H9 (cell line): ENCODE measurements around the gene RAB30. TPM values are rescaled to one million over a fixed set of nuclear protein-coding genes. Genes with fewer than 3 reads are reported as not detected.

ENCODE experiments used
- DNase-seq: peaks from one replicate; pipeline ENCODE4 v3.0.0-alpha.2; 2017
- H2AFZ ChIP-seq: one replicate; pipeline ENCODE4 v1.6.1; 2013; ENCODE audit warnings: mild to moderate bottlenecking, low read length, control low read depth, moderate library complexity
- H2AK5ac ChIP-seq: 2 replicates; pipeline ENCODE4 v1.6.1; 2013; ENCODE audit warnings: low read length, control low read depth, mixed read lengths; ENCODE audit not compliant: insufficient read length
- H2BK120ac ChIP-seq: one replicate; pipeline ENCODE4 v1.6.1; 2013; ENCODE audit warnings: low read depth, mild to moderate bottlenecking, low read length, control low read depth, inconsistent platforms; ENCODE audit not compliant: poor library complexity, severe bottlenecking
- H2BK12ac ChIP-seq: 2 replicates; pipeline ENCODE4 v1.6.1; 2013; ENCODE audit warnings: low read length, control low read depth, mixed read lengths, low read depth; ENCODE audit not compliant: insufficient read length
- H2BK15ac ChIP-seq: 2 replicates; pipeline ENCODE4 v1.6.1; 2013; ENCODE audit warnings: low read depth, low read length, control low read depth
- H2BK20ac ChIP-seq: one replicate; pipeline ENCODE4 v1.6.1; 2013; ENCODE audit warnings: low read depth, mild to moderate bottlenecking, low read length, control low read depth, inconsistent platforms; ENCODE audit not compliant: poor library complexity, severe bottlenecking
- H2BK5ac ChIP-seq: 2 replicates; pipeline ENCODE4 v1.6.1; 2013; ENCODE audit warnings: low read length, control low read depth, mixed read lengths; ENCODE audit not compliant: insufficient read length
- H3K14ac ChIP-seq: 2 replicates; pipeline ENCODE4 v1.6.1; 2013; ENCODE audit warnings: low read length, control low read depth; ENCODE audit not compliant: insufficient read depth
- H3K18ac ChIP-seq: 2 replicates; pipeline ENCODE4 v1.6.1; 2013; ENCODE audit warnings: low read depth, mild to moderate bottlenecking, mixed read lengths, low read length, control low read depth; ENCODE audit not compliant: insufficient read length
- H3K23ac ChIP-seq: 2 replicates; pipeline ENCODE4 v1.6.1; 2013; ENCODE audit warnings: low read length, control low read depth, mixed read lengths, low read depth; ENCODE audit not compliant: insufficient read length
- H3K23me2 ChIP-seq: 2 replicates; pipeline ENCODE4 v1.6.1; 2013; ENCODE audit warnings: low read depth, mild to moderate bottlenecking, mixed read lengths, low read length, control low read depth; ENCODE audit not compliant: insufficient read length, poor library complexity, severe bottlenecking
- H3K27ac ChIP-seq: 2 replicates; pipeline ENCODE4 v1.5.1; 2013; ENCODE audit warnings: low read length, control low read depth, mixed read lengths, low read depth; ENCODE audit not compliant: insufficient read length
- H3K27me3 ChIP-seq: 2 replicates; pipeline ENCODE4 v1.6.1; 2013; ENCODE audit warnings: low read length, control low read depth, inconsistent platforms; ENCODE audit not compliant: insufficient read depth
- H3K4ac ChIP-seq: 2 replicates; pipeline ENCODE4 v1.6.1; 2013; ENCODE audit warnings: low read depth, mild to moderate bottlenecking, control low read depth, inconsistent platforms, low read length, moderate library complexity
- H3K4me1 ChIP-seq: 2 replicates; pipeline ENCODE4 v1.6.1; 2013; ENCODE audit warnings: low read length, control low read depth, inconsistent platforms; ENCODE audit not compliant: insufficient read depth
- H3K4me2 ChIP-seq: 2 replicates; pipeline ENCODE4 v1.6.1; 2013; ENCODE audit warnings: low read length, control low read depth, mixed read lengths; ENCODE audit not compliant: insufficient read length, insufficient read depth
- H3K56ac ChIP-seq: 2 replicates; pipeline ENCODE4 v1.6.1; 2013; ENCODE audit warnings: low read depth, mild to moderate bottlenecking, mixed read lengths, low read length, control low read depth; ENCODE audit not compliant: insufficient read length
- H3K79me1 ChIP-seq: 2 replicates; pipeline ENCODE4 v1.6.1; 2013; ENCODE audit warnings: low read depth, mild to moderate bottlenecking, moderate library complexity, low read length, control low read depth, inconsistent platforms; ENCODE audit not compliant: insufficient read depth, poor library complexity, severe bottlenecking
- H3K79me2 ChIP-seq: 2 replicates; pipeline ENCODE4 v1.6.1; 2013; ENCODE audit warnings: low read length, control low read depth, inconsistent platforms; ENCODE audit not compliant: insufficient read depth
- H3K9ac ChIP-seq: 2 replicates; pipeline ENCODE4 v1.6.1; 2013; ENCODE audit warnings: low read length, control low read depth, mixed read lengths; ENCODE audit not compliant: insufficient read length; ENCODE audit errors: extremely low read depth
- H3K9me3 ChIP-seq: one replicate; pipeline ENCODE4 v1.6.1; 2013; ENCODE audit warnings: low read depth, low read length, inconsistent platforms; ENCODE audit not compliant: control insufficient read depth
- H3T11ph ChIP-seq: one replicate; pipeline ENCODE4 v1.6.1; 2013; ENCODE audit warnings: mild to moderate bottlenecking, low read length, control low read depth, inconsistent platforms
- H4K20me1 ChIP-seq: one replicate; pipeline ENCODE4 v1.6.1; 2013; ENCODE audit not compliant: control insufficient read depth, insufficient read length, insufficient read depth
- H4K5ac ChIP-seq: 2 replicates; pipeline ENCODE4 v1.6.1; 2013; ENCODE audit warnings: low read depth, mild to moderate bottlenecking, mixed read lengths, low read length, control low read depth; ENCODE audit not compliant: insufficient read length
- H4K8ac ChIP-seq: replicated peaks from 2 replicates; pipeline ENCODE4 v1.6.1; 2013; ENCODE audit warnings: low read length, control low read depth, mixed read lengths, low read depth; ENCODE audit not compliant: insufficient read length
- H4K91ac ChIP-seq: 2 replicates; pipeline ENCODE4 v1.6.1; 2013; ENCODE audit warnings: low read depth, mild to moderate bottlenecking, moderate library complexity, mixed read lengths, low read length, control low read depth; ENCODE audit not compliant: insufficient read length
- H3K27ac Mint-ChIP-seq, 3 experiments: 2 replicates in 2 of 3; 3 replicates in 1 of 3; pipeline ENCODE4 v1.8.0; 2020 to 2021; ENCODE audit warnings: mixed read lengths in 3 of 3, mild to moderate bottlenecking in 1 of 3, moderate library complexity in 1 of 3
- H3K27me3 Mint-ChIP-seq: 2 replicates; pipeline ENCODE4 v1.8.0; 2021; ENCODE audit warnings: low read depth, mild to moderate bottlenecking, moderate library complexity, mixed read lengths
- H3K36me3 Mint-ChIP-seq, 3 experiments: 2 replicates in 2 of 3; 3 replicates in 1 of 3; pipeline ENCODE4 v1.8.0; 2020 to 2021; ENCODE audit warnings: low read depth in 3 of 3, mixed read lengths in 3 of 3; ENCODE audit not compliant: insufficient read depth in 1 of 3
- H3K4me1 Mint-ChIP-seq, 2 experiments: 2 replicates each; pipeline ENCODE4 v1.8.0; 2020; ENCODE audit warnings: mixed read lengths in 2 of 2
- H3K4me3 Mint-ChIP-seq, 2 experiments: 2 replicates in 1 of 2; 3 replicates in 1 of 2; pipeline ENCODE4 v1.8.0; 2020 to 2021; ENCODE audit warnings: mild to moderate bottlenecking in 2 of 2, mixed read lengths in 2 of 2, moderate library complexity in 1 of 2
- H3K9me3 Mint-ChIP-seq, 2 experiments: 2 replicates in 1 of 2; 3 replicates in 1 of 2; pipeline ENCODE4 v1.8.0; 2020; ENCODE audit warnings: mild to moderate bottlenecking in 2 of 2, mixed read lengths in 2 of 2, moderate library complexity in 1 of 2
- CTCF ChIP-seq: fragments of 200-600 bp; sonication (generic); conservative IDR thresholded peaks from 3 replicates; pipeline ENCODE4 v1.8.0; 2021; ENCODE audit warnings: antibody characterized with exemption, mild to moderate bottlenecking
- WGBS: extraction: QIAGEN DNeasy Blood & Tissue Kit; methylation state at CpG from one replicate; pipeline ENCODE4 v1.1.7; 2013; ENCODE audit warnings: missing lambda C conversion rate, low lambda C conversion rate, mixed read lengths; ENCODE audit not compliant: insufficient read length; ENCODE audit errors: extremely low coverage; 5-methylcytosine and 5-hydroxymethylcytosine counted together
- total RNA-seq: library from RNA; stranded (reverse); gene quantifications from 2 replicates; pipeline ENCODE4 v1.2.1, GENCODE V29; 2021

RAB30 gene
- total RNA-seq, 1 experiment from 2014 or later: 4.8 TPM

DNA sequence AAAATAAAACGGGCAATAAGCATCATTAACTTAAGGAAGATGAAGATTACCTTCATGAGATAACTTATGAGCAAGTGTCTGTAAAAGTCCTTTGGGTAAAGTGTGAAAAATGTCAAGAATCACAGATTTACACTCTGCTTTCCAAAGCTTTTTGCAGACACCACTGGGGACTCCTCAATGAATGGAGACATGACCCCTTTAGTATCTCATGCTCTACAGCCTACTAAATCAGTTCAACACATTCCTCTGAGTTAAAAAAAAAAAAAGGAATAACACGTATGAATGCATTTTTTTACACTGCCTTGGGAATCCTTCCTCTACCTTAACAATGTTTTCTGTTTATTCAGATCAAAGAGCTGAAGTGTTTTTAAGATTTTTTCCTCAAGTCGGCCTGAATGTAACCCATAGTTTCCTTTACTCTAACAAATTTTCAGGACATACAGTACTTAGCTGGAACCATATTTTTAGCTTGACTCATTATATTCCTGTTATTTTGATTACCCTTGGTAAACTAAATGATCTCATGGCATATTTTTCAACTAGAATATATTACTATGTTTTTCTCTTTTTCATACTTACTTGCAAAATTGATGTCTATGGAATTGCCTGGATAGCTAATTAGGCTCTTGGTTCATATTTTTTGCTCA, 25.9 kb upstream of the RAB30 start:
- no peak for DNase-seq
- Histone ChIP-seq H3K56ac (no peak overlapping the region), H3K4me1 (no peaks in the 10 kb centered on the region), H3K4me2 (no peak overlapping the region), H3K27ac (no peak overlapping the region), H2BK5ac (no peak overlapping the region), H3K9ac (no peak overlapping the region), H4K5ac (no peak overlapping the region), H3K23ac (no peak overlapping the region), H2AFZ (no peak overlapping the region), H2BK15ac (no peak overlapping the region), H3K23me2 (no peaks in the 10 kb centered on the region), H3T11ph (no peak overlapping the region), H3K18ac (no peak overlapping the region), H3K79me1 (no peaks in the 10 kb centered on the region), H4K20me1 (no peaks in the 10 kb centered on the region), H3K27me3 (no peaks in the 10 kb centered on the region), H2AK5ac (no peak overlapping the region), H2BK120ac (no peak overlapping the region), H4K8ac (no peak overlapping the region), H4K91ac (no peak overlapping the region), H3K9me3 (no peaks in the 10 kb centered on the region), H3K79me2 (no peaks in the 10 kb centered on the region), H2BK12ac (no peak overlapping the region), H3K4ac (no peak overlapping the region), H2BK20ac (no peak overlapping the region), H3K14ac (no peak overlapping the region)
- no peak overlapping the region for H3K4me3 Mint-ChIP-seq
- no peak for TF ChIP-seq CTCF
- no peaks in the 10 kb centered on the region for H3K36me3 Mint-ChIP-seq
- no peaks in the 10 kb centered on the region for H3K27me3 Mint-ChIP-seq
- no CpG with 5 or more reads among the region's 3 CpGs for WGBS
- no peak overlapping the region for H3K27ac Mint-ChIP-seq
- peaks cover 3 to 5% of the 10 kb centered on the region in 2 experiments; a peak in 3 of 4 replicates for H3K4me1 Mint-ChIP-seq
- H3K9me3 Mint-ChIP-seq: no peaks in the 10 kb centered on the region
